K562 (cell line): ENCODE data around the gene STMN3. TPM values are rescaled to one million over a fixed set of nuclear protein-coding genes. Genes with fewer than 3 reads are reported as not detected.

Experiments used
- ATAC-seq: fragments of 200-7000 bp; cut with Tn5 transposase; 3 replicates; pipeline ENCODE4 v1.9.1; 2020; ENCODE audit warnings: moderate library complexity
- BruUV-seq: library from RNA; stranded (reverse); fragments of 400-500 nt; replicated peaks from 2 replicates; lab custom pipeline; 2021; lab: Mats Ljungman, UMichigan
- CTCF ChIA-PET: fragments of 300-600 bp; formaldehyde crosslinking; extraction: SDS; loops from one replicate; lab custom pipeline; 2021; ENCODE audit warnings: low intra/inter-chr PET ratio; lab: Yijun Ruan, JAX
- POLR2A ChIA-PET: fragments of 300-600, 350-650 bp; sonication (Branson Sonifier 250); formaldehyde crosslinking; extraction: SDS; loops from one replicate; lab custom pipeline; 2021; ENCODE audit warnings: antibody characterized with exemption, inconsistent platforms; lab: Yijun Ruan, JAX
- DNase-seq, 4 experiments: peaks; one replicate each; pipeline versions ENCODE4 v3.0.0 to v3.0.0-alpha.2; 2011 to 2018; ENCODE audit warnings: low spot score in 3 of 4, mixed read lengths in 3 of 4; ENCODE audit errors: extremely low read depth in 1 of 4
- FAIRE-seq: peaks from 2 replicates; lab custom pipeline; 2011; peaks lifted over from hg19 to GRCh38; lab: Jason Lieb, UNC
- H2AFZ ChIP-seq: 2 replicates; pipeline ENCODE4 v1.6.0; 2011; ENCODE audit warnings: low read depth, low read length, control low read depth, inconsistent platforms
- H3K27ac ChIP-seq: fragments of 200-600 bp; 3 replicates; pipeline ENCODE4 v1.8.0; 2011; ENCODE audit warnings: low read depth, mild to moderate bottlenecking, control low read depth, inconsistent platforms, low read length, moderate library complexity, mixed read lengths; ENCODE audit errors: extremely low read depth
- H3K27me3 ChIP-seq, 2 experiments: fragments of 300-600 bp in 1 of 2; 2 replicates in 1 of 2; 3 replicates in 1 of 2; pipeline versions ENCODE4 v1.6.0 to v1.8.0; 2011; ENCODE audit warnings: inconsistent platforms in 2 of 2, low read length in 2 of 2, mild to moderate bottlenecking in 1 of 2, mixed read lengths in 1 of 2, moderate library complexity in 1 of 2; ENCODE audit not compliant: control insufficient read depth in 2 of 2, insufficient read depth in 2 of 2
- H3K36me3 ChIP-seq: fragments of 300-600 bp; 3 replicates; pipeline ENCODE4 v1.8.0; 2011; ENCODE audit warnings: mild to moderate bottlenecking, low read length, inconsistent platforms; ENCODE audit not compliant: control insufficient read depth, insufficient read depth
- H3K4me1 ChIP-seq, 2 experiments: fragments of 200-600 bp in 1 of 2; replicated peaks in 1 of 2; 2 replicates in 1 of 2; 3 replicates in 1 of 2; pipeline versions ENCODE4 v1.5.1 to v1.8.0; 2011; ENCODE audit warnings: inconsistent platforms in 2 of 2, low read length in 2 of 2, mild to moderate bottlenecking in 1 of 2, mixed read lengths in 1 of 2, moderate library complexity in 1 of 2; ENCODE audit not compliant: control insufficient read depth in 2 of 2, insufficient read depth in 2 of 2
- H3K4me2 ChIP-seq: 2 replicates; pipeline ENCODE4 v1.6.1; 2011; ENCODE audit warnings: low read length, control low read depth, inconsistent platforms, mixed read lengths; ENCODE audit not compliant: insufficient read depth
- H3K4me3 ChIP-seq: fragments of 200-600 bp; sonication (generic), shearing (Covaris generic); 2 replicates; pipeline ENCODE4 v1.5.1; 2016; ENCODE audit warnings: control low read depth, inconsistent platforms
- H3K79me2 ChIP-seq: fragments of 200-600 bp; 3 replicates; pipeline ENCODE4 v1.8.0; 2011; ENCODE audit warnings: low read length, inconsistent platforms; ENCODE audit not compliant: control insufficient read depth, insufficient read depth
- H3K9ac ChIP-seq, 2 experiments: 2 replicates each; pipeline versions ENCODE4 v1.6.0 to v1.6.1; 2011; ENCODE audit warnings: low read depth in 2 of 2, low read length in 2 of 2, control low read depth in 1 of 2, inconsistent platforms in 1 of 2, mild to moderate bottlenecking in 1 of 2, mixed read lengths in 1 of 2; ENCODE audit not compliant: insufficient read depth in 1 of 2
- H3K9me1 ChIP-seq: one replicate; pipeline ENCODE4 v1.6.0; 2011; ENCODE audit warnings: inconsistent platforms, mild to moderate bottlenecking, low read length, moderate library complexity; ENCODE audit not compliant: control insufficient read depth, insufficient read depth
- H3K9me3 ChIP-seq: replicated peaks from 2 replicates; pipeline ENCODE4 v1.5.1; 2011; ENCODE audit warnings: low read depth, low read length, inconsistent platforms; ENCODE audit not compliant: control insufficient read depth, insufficient read depth
- H4K20me1 ChIP-seq: replicated peaks from 2 replicates; pipeline ENCODE4 v1.6.1; 2011; ENCODE audit warnings: low read length, inconsistent platforms, mixed read lengths; ENCODE audit not compliant: control insufficient read depth, insufficient read depth
- BCOR ChIP-seq: fragments of 450-650 bp; IDR thresholded peaks from 2 replicates; pipeline ENCODE4 v1.6.1; 2016
- CAMTA2 ChIP-seq: fragments of 250-450 bp; sonication (Bioruptor Pico); conservative IDR thresholded peaks from 2 replicates; pipeline ENCODE4 v1.5.1; 2022
- FUS ChIP-seq: fragments of 200-400 bp; formaldehyde crosslinking; optimal IDR thresholded peaks from 2 replicates; pipeline ENCODE3; 2017; ENCODE audit warnings: low read depth, low read length
- GTF2A2 ChIP-seq: IDR thresholded peaks from 2 replicates; pipeline ENCODE4 v1.6.1; 2016; ENCODE audit warnings: mild to moderate bottlenecking, missing genetic modification characterization, missing compliant biosample characterization
- HEY1 ChIP-seq: fragments of 250-450 bp; sonication (Bioruptor Pico); IDR thresholded peaks from 2 replicates; pipeline ENCODE4 v1.5.0; 2020; ENCODE audit warnings: mild to moderate bottlenecking, moderate library complexity, borderline replicate concordance
- MBD2 ChIP-seq: sonication (generic); IDR thresholded peaks from 2 replicates; pipeline ENCODE4 v1.6.1; 2016; ENCODE audit warnings: low read depth, borderline replicate concordance
- MEIS2 ChIP-seq: fragments of 450-650 bp; IDR thresholded peaks from 2 replicates; pipeline ENCODE4 v1.6.1; 2014; ENCODE audit warnings: mild to moderate bottlenecking; ENCODE audit not compliant: partially characterized antibody
- NBN ChIP-seq: fragments of 450-650 bp; IDR thresholded peaks from 2 replicates; pipeline ENCODE4 v1.6.1; 2016; ENCODE audit warnings: low read depth, mild to moderate bottlenecking
- POLR2AphosphoS2 ChIP-seq: IDR thresholded peaks from 2 replicates; pipeline ENCODE4 v1.6.1; 2012; ENCODE audit warnings: low read length, improper control_type of control experiment
- PPARD ChIP-seq: fragments of 250-450 bp; sonication (Bioruptor Pico); IDR thresholded peaks from 2 replicates; pipeline ENCODE4 v1.8.0; 2022; ENCODE audit warnings: inconsistent platforms, mild to moderate bottlenecking, moderate library complexity
- PYGO2 ChIP-seq: fragments of 450-650 bp; IDR thresholded peaks from 2 replicates; pipeline ENCODE4 v1.6.1; 2016; ENCODE audit warnings: mild to moderate bottlenecking, missing genetic modification characterization, moderate library complexity, missing compliant biosample characterization
- SNRNP70 ChIP-seq: fragments of 200-400 bp; formaldehyde crosslinking; optimal IDR thresholded peaks from 2 replicates; pipeline ENCODE3; 2017; ENCODE audit warnings: low read depth, low read length
- SRSF9 ChIP-seq: fragments of 200-400 bp; formaldehyde crosslinking; IDR thresholded peaks from 2 replicates; pipeline ENCODE4 v1.6.1; 2017; ENCODE audit warnings: low read depth, low read length, borderline replicate concordance
- STAT6 ChIP-seq: sonication (generic); formaldehyde crosslinking; IDR thresholded peaks from 2 replicates; pipeline ENCODE4 v1.8.1; 2023; ENCODE audit warnings: mild to moderate bottlenecking, missing genetic modification reagents
- TAF15 ChIP-seq: fragments of 200-400 bp; formaldehyde crosslinking; IDR thresholded peaks from 2 replicates; pipeline ENCODE4 v1.6.1; 2017; ENCODE audit warnings: mild to moderate bottlenecking, low read depth, low read length, moderate library complexity
- TCF3 ChIP-seq: sonication (generic); formaldehyde crosslinking; IDR thresholded peaks from 2 replicates; pipeline ENCODE4 v1.4.0; 2020; ENCODE audit warnings: mild to moderate bottlenecking, missing genetic modification reagents
- ZNF277 ChIP-seq: fragments of 250-450 bp; sonication (Bioruptor Pico); IDR thresholded peaks from 2 replicates; pipeline ENCODE4 v1.8.0; 2022; ENCODE audit warnings: inconsistent platforms, mild to moderate bottlenecking, moderate library complexity, borderline replicate concordance
- ZNF445 ChIP-seq: fragments of 250-450 bp; sonication (Bioruptor Pico); IDR thresholded peaks from 2 replicates; pipeline ENCODE4 v1.4.0; 2020; ENCODE audit warnings: low read depth, mild to moderate bottlenecking, moderate library complexity
- ZNF644 ChIP-seq: fragments of 200-800 bp; sonication (Bioruptor generic); IDR thresholded peaks from 2 replicates; pipeline ENCODE4 v1.6.1; 2016; ENCODE audit warnings: low read depth, missing genetic modification characterization, missing compliant biosample characterization
- WGBS: fragments of 100-300 bp; shearing (Covaris generic); methylation state at CpG from one replicate; pipeline ENCODE4 v1.1.6; 2016; ENCODE audit warnings: low coverage, mixed read lengths; ENCODE audit not compliant: insufficient coverage; ENCODE audit errors: missing lambda C conversion rate; 5-methylcytosine and 5-hydroxymethylcytosine counted together
- in situ Hi-C: fragments of 300-500 bp; cut with MboI; formaldehyde crosslinking; loops from 4 replicates; pipeline ENCODE4 v1.15.0; 2018; ENCODE audit warnings: inconsistent platforms, mixed read lengths
- intact Hi-C: fragments of 100-400 bp; cut with micrococcal nuclease; formaldehyde crosslinking; loops from 2 replicates; pipeline ENCODE4 v1.14.2; 2022
- polyA plus RNA-seq, 8 experiments: library from polyadenylated mRNA; depleted of rRNA in 4 of 8; stranded (reverse) in 5 of 8; unstranded in 3 of 8; fragments of >200 nt; fragmentation: Nextera tagmentation in 2 of 8; fragmentation: Illumina TruSeq in 1 of 8; extraction: Ambion mirVana in 2 of 8; extraction: Trizol in 1 of 8; gene quantifications; 2 replicates each; pipeline versions ENCODE4 v1.2.1 to v1.2.3, GENCODE V29; 2011 to 2014; ENCODE audit warnings: inconsistent platforms in 1 of 8, missing spikeins in 1 of 8
- total RNA-seq, 7 experiments: library from RNA; depleted of rRNA in 6 of 7; stranded (reverse); fragments of >200 nt in 6 of 7; fragmentation: Illumina TruSeq in 2 of 7; extraction: Trizol in 2 of 7; gene quantifications; 2 replicates each; pipeline versions ENCODE4 v1.2.1 to v1.2.3, GENCODE V29; 2011 to 2021; ENCODE audit warnings: low replicate concordance in 1 of 7

The STMN3 gene
- total and polyA plus RNA-seq, 9 of the 15 experiments (the other 6 are each of a cell fraction or from before 2014, with no cell fraction given): 0.70 to 65.6 (median 29.4) TPM

- BruUV-seq: no TSS peak
- CTCF ChIA-PET: no interaction called here
- 95% methylated on average over 3 of the region's 5 CpGs for WGBS
These were observed 47.8 kb upstream of the STMN3 start for GRCh38 chr20:63701051-63701328.

More at GRCh38 chr20:63701051-63701328, 47.8 kb upstream of the STMN3 start:
- Histone ChIP-seq H4K20me1 (peaks cover 4% of the 10 kb centered on the region; the same call in 1 of the 2 replicates), H3K27me3 (no peaks in the 10 kb centered on the region), H3K36me3 (peaks cover 32% of the 10 kb centered on the region), H3K9ac (peak overlapping the region in 1 of 2 experiments; percentile 84; a peak in 1 of 4 replicates), H3K27ac (no peak overlapping the region), H2AFZ (no peak overlapping the region), H3K4me3 (no peak overlapping the region), H3K4me2 (no peak overlapping the region), H3K9me1 (no peaks in the 10 kb centered on the region)
- intact Hi-C loops (loop anchor here (10.0 kb wide), 2 partner anchors 84 to 166 kb away; partner anchors contain the start of gene PTK6), in situ Hi-C loops (no loop called here)
- FAIRE-seq (no peak), ATAC-seq (no peak)
- POLR2A ChIA-PET: interaction anchor here (0.6 to 1.3 kb wide), 3 partner anchors 18 to 164 kb away, joined by 3 to 6 read pairs (median 4); partner anchors contain the start of genes GMEB2 and TPD52L2
- no peak for TF ChIP-seq HEY1
- TF ChIP-seq GTF2A2 (tag): no peak
- no peak for TF ChIP-seq STAT6 (CRISPR knock-in tag)
- no peak for TF ChIP-seq TAF15
- TF ChIP-seq SNRNP70: no peak
- no peak for TF ChIP-seq SRSF9
- no peak for TF ChIP-seq BCOR
- no peak for TF ChIP-seq ZNF644 (tag)
- TF ChIP-seq POLR2AphosphoS2: no peak
- no peak for TF ChIP-seq NBN
- TF ChIP-seq PYGO2 (tag): no peak
- TF ChIP-seq TCF3 (CRISPR knock-in tag): no peak
- TF ChIP-seq ZNF445 (CRISPR knock-in tag): no peak
- no peak for TF ChIP-seq CAMTA2 (CRISPR knock-in tag)
- no peak for TF ChIP-seq MBD2
- no peak for TF ChIP-seq MEIS2
- TF ChIP-seq ZNF277 (CRISPR knock-in tag): no peak
- no peak for TF ChIP-seq PPARD (CRISPR knock-in tag)
- no peak for TF ChIP-seq FUS
- TF ChIP-seq, all 486 proteins: peak for 0
- no peaks in the 10 kb centered on the region for H3K9me3 ChIP-seq
- no peak for DNase-seq
- H3K4me1 ChIP-seq: peaks cover 9 to 79% of the 10 kb centered on the region in 2 experiments
- H3K79me2 ChIP-seq: peaks cover 11% of the 10 kb centered on the region
